Mammary epithelial cell (primary cell): ENCODE measurements around the gene CTSZ.

Experiments used
- EZH2 ChIP-seq: IDR thresholded peaks from 2 replicates; pipeline ENCODE4 v1.6.1; 2012; ENCODE audit warnings: low read length, inconsistent platforms, borderline replicate concordance
- TF ChIP-seq, protein P1 (sequence below), 2 donors: IDR thresholded peaks in 1 of 2; conservative IDR thresholded peaks in 1 of 2; 2 replicates each; pipeline ENCODE4 v1.5.1; 2011 to 2012; ENCODE audit warnings: inconsistent platforms in 2 of 2, low read length in 2 of 2, mild to moderate bottlenecking in 2 of 2, control low read depth in 1 of 2, low read depth in 1 of 2; ENCODE audit not compliant: insufficient read depth in 1 of 2; ENCODE audit errors: extremely low read depth in 1 of 2

DNA sequence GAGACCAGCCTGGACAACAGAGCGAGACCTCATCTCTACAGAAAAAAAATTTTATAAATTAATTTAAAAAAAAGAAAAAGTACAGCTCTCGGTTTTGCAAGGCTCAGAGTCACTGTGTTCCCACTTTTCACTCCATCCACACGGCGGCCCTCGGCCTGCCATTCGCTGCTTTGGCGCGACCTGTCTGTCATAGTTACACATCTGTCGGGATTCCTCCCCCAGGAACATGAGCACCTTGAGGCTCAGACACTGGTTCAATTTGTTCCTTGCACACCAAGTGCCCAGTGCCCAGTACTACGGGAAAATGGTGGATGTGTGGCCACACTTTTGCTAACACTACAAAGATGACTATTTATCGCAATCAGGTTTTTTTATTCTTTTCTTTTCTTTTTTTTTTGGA lies 8.4 kb downstream of the CTSZ start:
- TF ChIP-seq, protein P1, sequence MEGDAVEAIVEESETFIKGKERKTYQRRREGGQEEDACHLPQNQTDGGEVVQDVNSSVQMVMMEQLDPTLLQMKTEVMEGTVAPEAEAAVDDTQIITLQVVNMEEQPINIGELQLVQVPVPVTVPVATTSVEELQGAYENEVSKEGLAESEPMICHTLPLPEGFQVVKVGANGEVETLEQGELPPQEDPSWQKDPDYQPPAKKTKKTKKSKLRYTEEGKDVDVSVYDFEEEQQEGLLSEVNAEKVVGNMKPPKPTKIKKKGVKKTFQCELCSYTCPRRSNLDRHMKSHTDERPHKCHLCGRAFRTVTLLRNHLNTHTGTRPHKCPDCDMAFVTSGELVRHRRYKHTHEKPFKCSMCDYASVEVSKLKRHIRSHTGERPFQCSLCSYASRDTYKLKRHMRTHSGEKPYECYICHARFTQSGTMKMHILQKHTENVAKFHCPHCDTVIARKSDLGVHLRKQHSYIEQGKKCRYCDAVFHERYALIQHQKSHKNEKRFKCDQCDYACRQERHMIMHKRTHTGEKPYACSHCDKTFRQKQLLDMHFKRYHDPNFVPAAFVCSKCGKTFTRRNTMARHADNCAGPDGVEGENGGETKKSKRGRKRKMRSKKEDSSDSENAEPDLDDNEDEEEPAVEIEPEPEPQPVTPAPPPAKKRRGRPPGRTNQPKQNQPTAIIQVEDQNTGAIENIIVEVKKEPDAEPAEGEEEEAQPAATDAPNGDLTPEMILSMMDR (conservative IDR thresholded peaks at IDR 0.05 in 1 of 2, IDR thresholded peaks at IDR 0.05 in 1 of 2; ENCODE audit: extremely low read depth in 1 of 2, insufficient read depth in 1 of 2, low read depth in 1 of 2, low read length in 2 of 2) = no peak
- TF ChIP-seq EZH2 = no peak
